ENCODE measurements around the gene ZFP91. TPM values are rescaled to one million over a fixed set of nuclear protein-coding genes. Genes with fewer than 3 reads are reported as not detected.

ZFP91 gene
- total and polyA plus RNA-seq, 2 of the 13 experiments (the other 11 are each of a cell fraction or from before 2014, with no cell fraction given) = 13.5 to 38.6 TPM

- no peak for TF ChIP-seq CERS6 (CRISPR knock-in tag; IDR thresholded peaks at IDR 0.05)
- no peak for TF ChIP-seq GTF2F1 (IDR thresholded peaks at IDR 0.05; ENCODE audit: low read length)
- TF ChIP-seq MATR3 (CRISPR knock-in tag; IDR thresholded peaks at IDR 0.05) = no peak
- no peak for TF ChIP-seq ZNF276 (CRISPR knock-in tag; IDR thresholded peaks at IDR 0.05; ENCODE audit: low read depth)
- no peak for TF ChIP-seq ZFP62 (CRISPR knock-in tag; IDR thresholded peaks at IDR 0.05)
- no peak for TF ChIP-seq ZNF24 (IDR thresholded peaks at IDR 0.05)
- no peak for TF ChIP-seq ZNF567 (CRISPR knock-in tag; IDR thresholded peaks at IDR 0.05; ENCODE audit: borderline replicate concordance)
- no peak for TF ChIP-seq MNT (IDR thresholded peaks at IDR 0.05)
Observed at GRCh38 chr11:58562375-58562800, 16.5 kb upstream of the ZFP91 start (continued).

- BruUV-seq (replicated peaks) = no TSS peak
- no peaks in the 10 kb centered on the region for H3K27me3 ChIP-seq (ENCODE audit: control insufficient read depth in 1 of 2, insufficient read depth in 2 of 2, low read length in 2 of 2)
- in situ Hi-C loops (cut with HindIII; ENCODE audit: extremely low pct_ligation_motif_present, low pct_unique_long_range_greater_than_20kb) = loop anchor here (10.0 kb wide), 1 partner anchor 61 kb away; the partner anchor contains the start of gene CNTF
- no peak for FAIRE-seq
- H3K4me2 ChIP-seq (ENCODE audit: low read depth, low read length) = no peak overlapping the region
- H3K4me1 ChIP-seq (ENCODE audit: insufficient read depth, low read length) = peaks cover 32% of the 10 kb centered on the region
- ChIA-PET POLR2A (no interaction called here), CTCF (ENCODE audit: low intra/inter-chr PET ratio, low total read pairs) (no interaction called here)
- no peak overlapping the region for H3K27ac ChIP-seq (ENCODE audit: extremely low read length, insufficient read depth, low read length)
- H4K20me1 ChIP-seq (ENCODE audit: insufficient read depth, low read length) = no peaks in the 10 kb centered on the region
- H3K36me3 ChIP-seq (replicated peaks in 1 of 2; ENCODE audit: control insufficient read depth in 1 of 2, insufficient read depth in 2 of 2, low read length in 2 of 2) = no peaks in the 10 kb centered on the region
- intact Hi-C loops (cut with micrococcal nuclease; ENCODE audit: unreplicated experiment) = no loop called here
- H3K79me2 ChIP-seq (ENCODE audit: insufficient read depth, low read length) = no peaks in the 10 kb centered on the region
- DNase-seq (ENCODE audit: low spot score) = no peak
- H3K9me3 ChIP-seq (ENCODE audit: low read length) = no peaks in the 10 kb centered on the region
- no peak overlapping the region for H2AFZ ChIP-seq (ENCODE audit: low read length)
- no peak overlapping the region for H3K4me3 ChIP-seq (replicated peaks in 1 of 3; ENCODE audit: insufficient read depth in 1 of 3, low read depth in 2 of 3, low read length in 3 of 3)
- ATAC-seq = no peak
- H3K9ac ChIP-seq (ENCODE audit: insufficient read depth, low read depth, low read length) = no peak overlapping the region
- TF ChIP-seq ZNF761 (CRISPR knock-in tag; conservative IDR thresholded peaks at IDR 0.05) = no peak
- no peak for TF ChIP-seq ATF4 (CRISPR knock-in tag; IDR thresholded peaks at IDR 0.05)
- no peak for TF ChIP-seq DDIT3 (CRISPR knock-in tag; IDR thresholded peaks at IDR 0.05)
- no peak for TF ChIP-seq ZNF543 (CRISPR knock-in tag; IDR thresholded peaks at IDR 0.05)
- TF ChIP-seq FOXO1 (CRISPR knock-in tag; IDR thresholded peaks at IDR 0.05) = no peak
- TF ChIP-seq ZMYM2 (CRISPR knock-in tag; IDR thresholded peaks at IDR 0.05) = no peak
- TF ChIP-seq NRL (CRISPR knock-in tag; IDR thresholded peaks at IDR 0.05; ENCODE audit: borderline replicate concordance) = no peak
- no peak for TF ChIP-seq MBD4 (IDR thresholded peaks at IDR 0.05; ENCODE audit: borderline replicate concordance, low read length)
- TF ChIP-seq ZNF562 (CRISPR knock-in tag; IDR thresholded peaks at IDR 0.05; ENCODE audit: borderline replicate concordance) = no peak
- no peak for TF ChIP-seq RARA (CRISPR knock-in tag; IDR thresholded peaks at IDR 0.05)
- no peak for TF ChIP-seq ZNF513 (CRISPR knock-in tag; conservative IDR thresholded peaks at IDR 0.05)
Observed at GRCh38 chr11:58564231-58564630, 14.6 kb upstream of the ZFP91 start.
